ENCODE measurements around the gene POLL. TPM values are rescaled to one million over a fixed set of nuclear protein-coding genes. Genes with fewer than 3 reads are reported as not detected.
A peak's percentile ranks its signal among the peaks of the same experiment; 100 is the strongest.

Gene POLL
- total and polyA plus RNA-seq, 10 of the 15 experiments (the other 5 are each of a cell fraction or from before 2014, with no cell fraction given), result 1.5 to 25.4 (median 13.8) TPM

DNA sequence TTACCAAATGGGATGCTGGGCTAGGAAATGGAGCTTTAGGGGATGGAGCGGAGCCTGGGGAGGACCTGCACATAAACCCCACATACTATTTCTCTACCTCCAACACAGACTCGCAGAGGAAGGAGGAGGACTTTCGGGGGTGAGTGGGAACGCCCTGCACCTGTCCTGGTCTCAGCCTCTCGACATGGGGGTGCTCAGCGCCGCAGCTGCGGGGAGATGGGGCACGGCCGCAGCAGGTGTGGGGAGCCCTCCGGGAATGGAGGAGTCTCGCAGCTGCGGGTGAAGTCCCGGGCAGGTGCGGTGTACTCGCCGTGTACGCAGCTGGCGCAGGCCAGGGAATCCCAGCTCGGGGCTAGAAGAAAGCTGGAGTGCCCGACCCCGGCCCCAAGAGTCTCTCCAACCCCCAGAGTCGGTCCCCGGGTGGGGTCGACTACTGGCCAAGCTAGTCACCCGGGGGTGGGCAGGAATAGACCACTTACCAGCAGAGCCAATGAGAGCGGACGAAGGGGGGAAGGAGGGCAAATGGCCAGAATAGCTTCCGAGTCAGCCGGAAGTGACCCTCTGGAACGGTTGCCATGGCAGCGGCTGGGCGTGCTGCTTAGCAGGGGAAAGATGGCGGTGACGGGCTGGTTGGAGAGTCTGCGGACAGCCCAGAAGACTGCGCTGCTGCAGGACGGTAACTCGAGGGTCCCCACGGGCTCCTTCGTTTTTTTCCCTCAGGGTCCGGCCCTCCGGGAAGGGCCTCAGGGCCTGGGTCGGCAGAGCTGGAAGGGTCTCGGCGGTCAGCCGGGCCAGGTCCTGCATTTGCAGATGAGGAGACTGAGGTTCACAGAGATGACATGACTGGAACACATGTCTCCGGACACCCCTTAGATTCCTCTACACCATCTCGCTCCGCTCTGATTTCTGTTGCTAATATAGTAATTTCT is at the start of gene POLL, which contains the start of gene DPCD (continued):
- TF ChIP-seq TBL1XR1 (IDR thresholded peaks at IDR 0.05; ENCODE audit: low read depth, low read length) (peak; percentile 48; the same call in 1 of the 2 replicates), TCF3 (IDR thresholded peaks at IDR 0.05; ENCODE audit: borderline replicate concordance, insufficient read depth, low read depth, low read length) (peak; percentile 95), CHD2 (IDR thresholded peaks at IDR 0.05; ENCODE audit: borderline replicate concordance, low read depth, low read length) (peak; percentile 83; the same call in 1 of the 2 replicates), NFIC (IDR thresholded peaks at IDR 0.05; ENCODE audit: low read depth, low read length) (no peak), SMAD1 (IDR thresholded peaks at IDR 0.05; ENCODE audit: low read depth, partially characterized antibody) (no peak), TCF12 (IDR thresholded peaks at IDR 0.05; ENCODE audit: low read depth, low read length) (peak; percentile 99), TARDBP (IDR thresholded peaks at IDR 0.05; ENCODE audit: borderline replicate concordance) (no peak), SP1 (IDR thresholded peaks at IDR 0.05; ENCODE audit: low read depth, low read length) (peak; percentile 43), BRCA1 (IDR thresholded peaks at IDR 0.05; ENCODE audit: low read depth, low read length) (no peak), GATAD2B (conservative IDR thresholded peaks at IDR 0.05; ENCODE audit: low read depth) (peak; percentile 57), CBX3 (IDR thresholded peaks at IDR 0.05; ENCODE audit: borderline replicate concordance, low read depth) (no peak), DPF2 (IDR thresholded peaks at IDR 0.05) (no peak), BHLHE40 (IDR thresholded peaks at IDR 0.05; ENCODE audit: borderline replicate concordance in 1 of 2, low read depth in 2 of 2, low read length in 1 of 2) (peak in 1 of 2 experiments; percentile 46; a peak in 1 of 4 replicates), FOS (IDR thresholded peaks at IDR 0.05; ENCODE audit: borderline replicate concordance, extremely low read depth, insufficient read length) (no peak)
- TF ChIP-seq, protein P1, sequence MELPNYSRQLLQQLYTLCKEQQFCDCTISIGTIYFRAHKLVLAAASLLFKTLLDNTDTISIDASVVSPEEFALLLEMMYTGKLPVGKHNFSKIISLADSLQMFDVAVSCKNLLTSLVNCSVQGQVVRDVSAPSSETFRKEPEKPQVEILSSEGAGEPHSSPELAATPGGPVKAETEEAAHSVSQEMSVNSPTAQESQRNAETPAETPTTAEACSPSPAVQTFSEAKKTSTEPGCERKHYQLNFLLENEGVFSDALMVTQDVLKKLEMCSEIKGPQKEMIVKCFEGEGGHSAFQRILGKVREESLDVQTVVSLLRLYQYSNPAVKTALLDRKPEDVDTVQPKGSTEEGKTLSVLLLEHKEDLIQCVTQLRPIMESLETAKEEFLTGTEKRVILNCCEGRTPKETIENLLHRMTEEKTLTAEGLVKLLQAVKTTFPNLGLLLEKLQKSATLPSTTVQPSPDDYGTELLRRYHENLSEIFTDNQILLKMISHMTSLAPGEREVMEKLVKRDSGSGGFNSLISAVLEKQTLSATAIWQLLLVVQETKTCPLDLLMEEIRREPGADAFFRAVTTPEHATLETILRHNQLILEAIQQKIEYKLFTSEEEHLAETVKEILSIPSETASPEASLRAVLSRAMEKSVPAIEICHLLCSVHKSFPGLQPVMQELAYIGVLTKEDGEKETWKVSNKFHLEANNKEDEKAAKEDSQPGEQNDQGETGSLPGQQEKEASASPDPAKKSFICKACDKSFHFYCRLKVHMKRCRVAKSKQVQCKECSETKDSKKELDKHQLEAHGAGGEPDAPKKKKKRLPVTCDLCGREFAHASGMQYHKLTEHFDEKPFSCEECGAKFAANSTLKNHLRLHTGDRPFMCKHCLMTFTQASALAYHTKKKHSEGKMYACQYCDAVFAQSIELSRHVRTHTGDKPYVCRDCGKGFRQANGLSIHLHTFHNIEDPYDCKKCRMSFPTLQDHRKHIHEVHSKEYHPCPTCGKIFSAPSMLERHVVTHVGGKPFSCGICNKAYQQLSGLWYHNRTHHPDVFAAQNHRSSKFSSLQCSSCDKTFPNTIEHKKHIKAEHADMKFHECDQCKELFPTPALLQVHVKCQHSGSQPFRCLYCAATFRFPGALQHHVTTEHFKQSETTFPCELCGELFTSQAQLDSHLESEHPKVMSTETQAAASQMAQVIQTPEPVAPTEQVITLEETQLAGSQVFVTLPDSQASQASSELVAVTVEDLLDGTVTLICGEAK (IDR thresholded peaks at IDR 0.05; ENCODE audit: borderline replicate concordance), result peak; percentile 98
- TF ChIP-seq, protein P2, sequence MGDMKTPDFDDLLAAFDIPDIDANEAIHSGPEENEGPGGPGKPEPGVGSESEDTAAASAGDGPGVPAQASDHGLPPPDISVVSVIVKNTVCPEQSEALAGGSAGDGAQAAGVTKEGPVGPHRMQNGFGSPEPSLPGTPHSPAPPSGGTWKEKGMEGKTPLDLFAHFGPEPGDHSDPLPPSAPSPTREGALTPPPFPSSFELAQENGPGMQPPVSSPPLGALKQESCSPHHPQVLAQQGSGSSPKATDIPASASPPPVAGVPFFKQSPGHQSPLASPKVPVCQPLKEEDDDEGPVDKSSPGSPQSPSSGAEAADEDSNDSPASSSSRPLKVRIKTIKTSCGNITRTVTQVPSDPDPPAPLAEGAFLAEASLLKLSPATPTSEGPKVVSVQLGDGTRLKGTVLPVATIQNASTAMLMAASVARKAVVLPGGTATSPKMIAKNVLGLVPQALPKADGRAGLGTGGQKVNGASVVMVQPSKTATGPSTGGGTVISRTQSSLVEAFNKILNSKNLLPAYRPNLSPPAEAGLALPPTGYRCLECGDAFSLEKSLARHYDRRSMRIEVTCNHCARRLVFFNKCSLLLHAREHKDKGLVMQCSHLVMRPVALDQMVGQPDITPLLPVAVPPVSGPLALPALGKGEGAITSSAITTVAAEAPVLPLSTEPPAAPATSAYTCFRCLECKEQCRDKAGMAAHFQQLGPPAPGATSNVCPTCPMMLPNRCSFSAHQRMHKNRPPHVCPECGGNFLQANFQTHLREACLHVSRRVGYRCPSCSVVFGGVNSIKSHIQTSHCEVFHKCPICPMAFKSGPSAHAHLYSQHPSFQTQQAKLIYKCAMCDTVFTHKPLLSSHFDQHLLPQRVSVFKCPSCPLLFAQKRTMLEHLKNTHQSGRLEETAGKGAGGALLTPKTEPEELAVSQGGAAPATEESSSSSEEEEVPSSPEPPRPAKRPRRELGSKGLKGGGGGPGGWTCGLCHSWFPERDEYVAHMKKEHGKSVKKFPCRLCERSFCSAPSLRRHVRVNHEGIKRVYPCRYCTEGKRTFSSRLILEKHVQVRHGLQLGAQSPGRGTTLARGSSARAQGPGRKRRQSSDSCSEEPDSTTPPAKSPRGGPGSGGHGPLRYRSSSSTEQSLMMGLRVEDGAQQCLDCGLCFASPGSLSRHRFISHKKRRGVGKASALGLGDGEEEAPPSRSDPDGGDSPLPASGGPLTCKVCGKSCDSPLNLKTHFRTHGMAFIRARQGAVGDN (IDR thresholded peaks at IDR 0.05), result no peak
- TF ChIP-seq, protein P3, sequence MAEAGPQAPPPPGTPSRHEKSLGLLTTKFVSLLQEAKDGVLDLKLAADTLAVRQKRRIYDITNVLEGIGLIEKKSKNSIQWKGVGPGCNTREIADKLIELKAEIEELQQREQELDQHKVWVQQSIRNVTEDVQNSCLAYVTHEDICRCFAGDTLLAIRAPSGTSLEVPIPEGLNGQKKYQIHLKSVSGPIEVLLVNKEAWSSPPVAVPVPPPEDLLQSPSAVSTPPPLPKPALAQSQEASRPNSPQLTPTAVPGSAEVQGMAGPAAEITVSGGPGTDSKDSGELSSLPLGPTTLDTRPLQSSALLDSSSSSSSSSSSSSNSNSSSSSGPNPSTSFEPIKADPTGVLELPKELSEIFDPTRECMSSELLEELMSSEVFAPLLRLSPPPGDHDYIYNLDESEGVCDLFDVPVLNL (IDR thresholded peaks at IDR 0.05; ENCODE audit: low read depth, low read length), result no peak
- TF ChIP-seq, protein P4, sequence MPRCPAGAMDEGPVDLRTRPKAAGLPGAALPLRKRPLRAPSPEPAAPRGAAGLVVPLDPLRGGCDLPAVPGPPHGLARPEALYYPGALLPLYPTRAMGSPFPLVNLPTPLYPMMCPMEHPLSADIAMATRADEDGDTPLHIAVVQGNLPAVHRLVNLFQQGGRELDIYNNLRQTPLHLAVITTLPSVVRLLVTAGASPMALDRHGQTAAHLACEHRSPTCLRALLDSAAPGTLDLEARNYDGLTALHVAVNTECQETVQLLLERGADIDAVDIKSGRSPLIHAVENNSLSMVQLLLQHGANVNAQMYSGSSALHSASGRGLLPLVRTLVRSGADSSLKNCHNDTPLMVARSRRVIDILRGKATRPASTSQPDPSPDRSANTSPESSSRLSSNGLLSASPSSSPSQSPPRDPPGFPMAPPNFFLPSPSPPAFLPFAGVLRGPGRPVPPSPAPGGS (IDR thresholded peaks at IDR 0.05; ENCODE audit: borderline replicate concordance, insufficient read depth, low read depth, low read length, poor library complexity, severe bottlenecking), result peak; percentile 21

Measured in GM12878 (cell line).